Measurements from ENCODE around the gene DCTN5. TPM values are rescaled to one million over a fixed set of nuclear protein-coding genes. Genes with fewer than 3 reads are reported as not detected.
A peak's percentile ranks its signal among the peaks of the same experiment; 100 is the strongest.

DCTN5 gene
- total and polyA plus RNA-seq, 4 donors = 9.0 to 44.7 (median 29.1) TPM

DNA sequence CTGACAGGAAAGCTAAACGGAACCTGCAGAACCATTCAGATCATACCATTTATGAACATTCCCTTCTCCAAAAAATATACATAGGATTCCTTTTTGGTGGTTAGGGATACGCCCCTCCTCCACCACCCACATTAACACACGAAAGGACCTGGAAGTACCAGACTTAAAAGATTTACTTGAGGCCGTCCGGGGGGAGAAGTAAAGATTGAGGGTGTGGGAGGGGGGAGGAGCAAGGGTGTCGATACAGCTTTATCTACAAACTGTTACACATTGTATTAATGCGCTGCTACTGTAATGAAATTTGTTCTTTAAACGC lies 693 bp upstream of the DCTN5 start:
- peak overlapping the region; percentile 68 to 96 for H3K4me3 ChIP-seq (ENCODE audit: low read length in 2 of 2)
- ATAC-seq (ENCODE audit: low FRiP score) (no peak), DNase-seq (no peak)
- peaks cover 0 to 2% of the 10 kb centered on the region in 2 donors for H3K4me1 ChIP-seq (ENCODE audit: control insufficient read depth in 1 of 2, insufficient read depth in 2 of 2, low read length in 2 of 2)
- H3K27ac ChIP-seq (ENCODE audit: low read depth in 1 of 2, low read length in 2 of 2) = no peak overlapping the region
- no peaks in the 10 kb centered on the region for H3K27me3 ChIP-seq (ENCODE audit: control insufficient read depth in 1 of 2, insufficient read depth in 2 of 2, low read length in 1 of 2)
- no peaks in the 10 kb centered on the region for H3K9me3 ChIP-seq (ENCODE audit: control insufficient read depth, low read length)
- intact Hi-C loops (cut with DNase I) = loop anchor here (2.0 to 5.0 kb wide), 2 partner anchors 46 to 48 kb away; no protein-coding TSS in a partner anchor
- WGBS, 2 donors = 0 to 1% methylated on average over 8 of the region's 8 CpGs
- no peaks in the 10 kb centered on the region for H3K36me3 ChIP-seq (ENCODE audit: control insufficient read depth in 1 of 2, insufficient read depth in 2 of 2, low read length in 1 of 2)

- intact Hi-C loops (cut with DNase I) = loop anchor here in 1 of 2 donors (5.0 kb wide), 1 partner anchor 50 kb away; no protein-coding TSS in a partner anchor
- no peaks in the 10 kb centered on the region for H3K27me3 ChIP-seq (ENCODE audit: control insufficient read depth in 1 of 2, insufficient read depth in 2 of 2, low read length in 1 of 2)
- H3K4me1 ChIP-seq (ENCODE audit: control insufficient read depth in 1 of 2, insufficient read depth in 2 of 2, low read length in 2 of 2) = peaks cover 0 to 2% of the 10 kb centered on the region in 2 donors
- H3K9me3 ChIP-seq (ENCODE audit: control insufficient read depth, low read length) = no peaks in the 10 kb centered on the region
- no peak for ATAC-seq (ENCODE audit: low FRiP score)
- no peak for DNase-seq
- WGBS, 2 donors = 68 to 73% methylated on average over 14 of the region's 14 CpGs
- no peak overlapping the region for H3K27ac ChIP-seq (ENCODE audit: low read depth in 1 of 2, low read length in 2 of 2)
- no peaks in the 10 kb centered on the region for H3K36me3 ChIP-seq (ENCODE audit: control insufficient read depth in 1 of 2, insufficient read depth in 2 of 2, low read length in 1 of 2)
- H3K4me3 ChIP-seq (ENCODE audit: low read length in 2 of 2) = peak overlapping the region in 1 of 2 donors; percentile 68
These were observed 1.0 kb downstream of the DCTN5 start for GRCh38 chr16:23642246-23642774.

GRCh38 chr16:23650674-23651416 lies 9.6 kb downstream of the DCTN5 start:
- Histone ChIP-seq H3K4me1 (ENCODE audit: control insufficient read depth in 1 of 2, insufficient read depth in 2 of 2, low read length in 2 of 2) (no peaks in the 10 kb centered on the region), H3K36me3 (ENCODE audit: control insufficient read depth in 1 of 2, insufficient read depth in 2 of 2, low read length in 1 of 2) (peaks cover 0 to 3% of the 10 kb centered on the region in 2 donors), H3K27me3 (ENCODE audit: control insufficient read depth in 1 of 2, insufficient read depth in 2 of 2, low read length in 1 of 2) (no peaks in the 10 kb centered on the region), H3K27ac (ENCODE audit: low read depth in 1 of 2, low read length in 2 of 2) (no peak overlapping the region), H3K4me3 (ENCODE audit: low read length in 2 of 2) (no peak overlapping the region), H3K9me3 (ENCODE audit: control insufficient read depth, low read length) (no peaks in the 10 kb centered on the region)
- WGBS, 2 donors = 78 to 81% methylated on average over 4 of the region's 4 CpGs
- DNase-seq (no peak), ATAC-seq (ENCODE audit: low FRiP score) (no peak)
- intact Hi-C loops (cut with DNase I) = no loop called here

- 95 to 98% methylated on average over 4 of the region's 4 CpGs for WGBS, 2 donors
- intact Hi-C loops (cut with DNase I) = no loop called here
- Histone ChIP-seq H3K27ac (ENCODE audit: low read depth in 1 of 2, low read length in 2 of 2) (no peak overlapping the region), H3K9me3 (ENCODE audit: control insufficient read depth, low read length) (no peaks in the 10 kb centered on the region), H3K4me3 (ENCODE audit: low read length in 2 of 2) (no peak overlapping the region), H3K36me3 (ENCODE audit: control insufficient read depth in 1 of 2, insufficient read depth in 2 of 2, low read length in 1 of 2) (peaks cover 0 to 3% of the 10 kb centered on the region in 2 donors), H3K27me3 (ENCODE audit: control insufficient read depth in 1 of 2, insufficient read depth in 2 of 2, low read length in 1 of 2) (no peaks in the 10 kb centered on the region), H3K4me1 (ENCODE audit: control insufficient read depth in 1 of 2, insufficient read depth in 2 of 2, low read length in 2 of 2) (no peaks in the 10 kb centered on the region)
- DNase-seq = no peak
- no peak for ATAC-seq (ENCODE audit: low FRiP score)
These were observed 10.7 kb downstream of the DCTN5 start for GRCh38 chr16:23651943-23652468.

- H3K27me3 ChIP-seq (ENCODE audit: control insufficient read depth in 1 of 2, insufficient read depth in 2 of 2, low read length in 1 of 2) = no peaks in the 10 kb centered on the region
- peaks cover 11 to 15% of the 10 kb centered on the region in 2 donors for H3K36me3 ChIP-seq (ENCODE audit: control insufficient read depth in 1 of 2, insufficient read depth in 2 of 2, low read length in 1 of 2)
- no peaks in the 10 kb centered on the region for H3K4me1 ChIP-seq (ENCODE audit: control insufficient read depth in 1 of 2, insufficient read depth in 2 of 2, low read length in 2 of 2)
- intact Hi-C loops (cut with DNase I) = no loop called here
- DNase-seq (no peak), ATAC-seq (ENCODE audit: low FRiP score) (no peak)
- no peak overlapping the region for H3K4me3 ChIP-seq (ENCODE audit: low read length in 2 of 2)
- H3K27ac ChIP-seq (ENCODE audit: low read depth in 1 of 2, low read length in 2 of 2) = no peak overlapping the region
- WGBS, 2 donors = 95 to 97% methylated on average over 2 of the region's 2 CpGs
- no peaks in the 10 kb centered on the region for H3K9me3 ChIP-seq (ENCODE audit: control insufficient read depth, low read length)
These were observed 22.7 kb downstream of the DCTN5 start for GRCh38 chr16:23663918-23664317.

DNA sequence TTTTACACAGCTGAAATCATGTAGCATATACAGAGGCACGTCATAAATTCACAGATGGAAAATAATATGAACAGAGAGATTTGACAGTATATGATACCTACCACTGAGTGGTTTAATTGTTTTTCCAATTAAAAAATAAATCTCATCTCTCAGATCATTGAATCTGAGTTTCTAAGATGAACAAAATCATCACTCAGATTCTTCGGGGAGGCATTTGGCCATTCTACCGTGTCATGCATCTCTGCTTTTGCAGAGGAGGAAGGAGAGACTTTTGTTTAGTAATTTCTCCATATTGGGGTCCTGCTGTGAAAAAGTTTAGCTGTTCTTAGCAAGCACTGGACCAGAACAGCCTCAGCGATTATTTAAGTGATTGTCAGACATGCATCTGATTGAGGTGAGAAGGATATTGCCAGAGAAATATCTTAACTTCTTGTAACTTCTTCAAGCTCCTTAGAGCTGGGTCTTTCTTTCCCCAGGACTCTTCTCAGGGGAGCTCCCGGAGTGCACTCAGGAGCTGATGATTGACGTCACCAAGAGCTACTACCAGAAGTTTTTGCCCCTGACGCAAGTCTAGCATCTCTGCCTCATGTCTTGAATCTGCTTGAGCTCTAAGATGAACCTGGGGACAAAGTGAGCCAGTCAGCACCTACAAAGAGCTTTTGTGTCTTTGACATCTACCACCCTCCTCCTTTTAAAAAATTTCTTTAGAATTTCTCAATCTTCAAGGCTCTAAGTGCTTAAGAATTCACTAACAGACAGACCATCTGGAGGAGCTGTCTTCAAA lies 25.5 kb downstream of the DCTN5 start:
- H3K27me3 ChIP-seq (ENCODE audit: control insufficient read depth in 1 of 2, insufficient read depth in 2 of 2, low read length in 1 of 2) = no peaks in the 10 kb centered on the region
- no peak overlapping the region for H3K4me3 ChIP-seq (ENCODE audit: low read length in 2 of 2)
- no peak overlapping the region for H3K27ac ChIP-seq (ENCODE audit: low read depth in 1 of 2, low read length in 2 of 2)
- intact Hi-C loops (cut with DNase I) = no loop called here
- H3K4me1 ChIP-seq (ENCODE audit: control insufficient read depth in 1 of 2, insufficient read depth in 2 of 2, low read length in 2 of 2) = no peaks in the 10 kb centered on the region
- H3K9me3 ChIP-seq (ENCODE audit: control insufficient read depth, low read length) = no peaks in the 10 kb centered on the region
- DNase-seq (no peak), ATAC-seq (ENCODE audit: low FRiP score) (no peak)
- WGBS, 2 donors = 86 to 87% methylated on average over 7 of the region's 7 CpGs
- peaks cover 11 to 18% of the 10 kb centered on the region in 2 donors for H3K36me3 ChIP-seq (ENCODE audit: control insufficient read depth in 1 of 2, insufficient read depth in 2 of 2, low read length in 1 of 2)

GRCh38 chr16:23667355-23667659 lies 26.0 kb downstream of the DCTN5 start:
- H3K27me3 ChIP-seq (ENCODE audit: control insufficient read depth in 1 of 2, insufficient read depth in 2 of 2, low read length in 1 of 2) = no peaks in the 10 kb centered on the region
- no peaks in the 10 kb centered on the region for H3K4me1 ChIP-seq (ENCODE audit: control insufficient read depth in 1 of 2, insufficient read depth in 2 of 2, low read length in 2 of 2)
- DNase-seq (no peak), ATAC-seq (ENCODE audit: low FRiP score) (no peak)
- no peak overlapping the region for H3K4me3 ChIP-seq (ENCODE audit: low read length in 2 of 2)
- 95 to 96% methylated on average over 6 of the region's 6 CpGs for WGBS, 2 donors
- H3K27ac ChIP-seq (ENCODE audit: low read depth in 1 of 2, low read length in 2 of 2) = no peak overlapping the region
- no peaks in the 10 kb centered on the region for H3K9me3 ChIP-seq (ENCODE audit: control insufficient read depth, low read length)
- intact Hi-C loops (cut with DNase I) = no loop called here
- H3K36me3 ChIP-seq (ENCODE audit: control insufficient read depth in 1 of 2, insufficient read depth in 2 of 2, low read length in 1 of 2) = peaks cover 8 to 18% of the 10 kb centered on the region in 2 donors

- DNase-seq = no peak
- no peaks in the 10 kb centered on the region for H3K27me3 ChIP-seq (ENCODE audit: control insufficient read depth in 1 of 2, insufficient read depth in 2 of 2, low read length in 1 of 2)
- intact Hi-C loops (cut with DNase I) = no loop called here
- no peak overlapping the region for H3K4me3 ChIP-seq (ENCODE audit: low read length in 2 of 2)
- peaks cover 8 to 18% of the 10 kb centered on the region in 2 donors for H3K36me3 ChIP-seq (ENCODE audit: control insufficient read depth in 1 of 2, insufficient read depth in 2 of 2, low read length in 1 of 2)
- no peak overlapping the region for H3K27ac ChIP-seq (ENCODE audit: low read depth in 1 of 2, low read length in 2 of 2)
- 82 to 83% methylated on average over 1 of the region's 1 CpG for WGBS, 2 donors
- no peak for ATAC-seq (ENCODE audit: low FRiP score)
- no peaks in the 10 kb centered on the region for H3K4me1 ChIP-seq (ENCODE audit: control insufficient read depth in 1 of 2, insufficient read depth in 2 of 2, low read length in 2 of 2)
- no peaks in the 10 kb centered on the region for H3K9me3 ChIP-seq (ENCODE audit: control insufficient read depth, low read length)
These were observed 27.0 kb downstream of the DCTN5 start for GRCh38 chr16:23668225-23668624.
